ENCODE measurements around the gene HYAL3.
A peak's percentile ranks its signal among the peaks of the same experiment; 100 is the strongest.

Gene HYAL3

GRCh38 chr3:50298836-50299637 lies at the start of gene HYAL3, which contains the start of gene NAA80:
Gene HYAL3 (minus strand): TSS chr3:50299405. CDS start chr3:50295602, 3,803 bp downstream.
Gene NAA80 (minus strand): TSS chr3:50299405. CDS start chr3:50297463, 1,942 bp downstream.
- peak within 1 kb of the TSS; percentile 84 for H3K4me3 ChIP-seq (ENCODE audit: low read length)
- no peak for TF ChIP-seq CTCF (conservative IDR thresholded peaks at IDR 0.05; ENCODE audit: low read depth, low read length)
- DNase-seq (ENCODE audit: low read depth): peak; percentile 98

- no peak for DNase-seq (ENCODE audit: low read depth)
- TF ChIP-seq CTCF (conservative IDR thresholded peaks at IDR 0.05; ENCODE audit: low read depth, low read length): peak; percentile 72
- no peak overlapping the region for H3K4me3 ChIP-seq (ENCODE audit: low read length)
These were observed 48.1 kb upstream of the HYAL3 start for GRCh38 chr3:50347187-50347813.

GRCh38 chr3:50345586-50346234 lies 46.5 kb upstream of the HYAL3 start, which contains the start of gene ZMYND10:
Gene ZMYND10 (minus strand): TSS chr3:50345732. CDS start chr3:50345579, 153 bp downstream.
- DNase-seq (ENCODE audit: low read depth): no peak
- TF ChIP-seq CTCF (conservative IDR thresholded peaks at IDR 0.05; ENCODE audit: low read depth, low read length): no peak
- H3K4me3 ChIP-seq (ENCODE audit: low read length): peak within 1 kb of the TSS; percentile 58

GRCh38 chr3:50345008-50345407 lies 45.8 kb upstream of the HYAL3 start:
- no peak for DNase-seq (ENCODE audit: low read depth)
- TF ChIP-seq CTCF (conservative IDR thresholded peaks at IDR 0.05; ENCODE audit: low read depth, low read length): no peak
- peak overlapping the region; percentile 58 for H3K4me3 ChIP-seq (ENCODE audit: low read length)

GRCh38 chr3:50342813-50343633 lies 43.8 kb upstream of the HYAL3 start:
- no peak for DNase-seq (ENCODE audit: low read depth)
- no peak overlapping the region for H3K4me3 ChIP-seq (ENCODE audit: low read length)
- peak; percentile 11 for TF ChIP-seq CTCF (conservative IDR thresholded peaks at IDR 0.05; ENCODE audit: low read depth, low read length)

- H3K4me3 ChIP-seq (ENCODE audit: low read length): no peak overlapping the region
- DNase-seq (ENCODE audit: low read depth): no peak
These were observed 42.9 kb upstream of the HYAL3 start for GRCh38 chr3:50341996-50342650.

More at GRCh38 chr3:50341996-50342650, 42.9 kb upstream of the HYAL3 start:
- no peak for TF ChIP-seq CTCF (conservative IDR thresholded peaks at IDR 0.05; ENCODE audit: low read depth, low read length)
